ENCODE data around the gene PSMD2. TPM values are rescaled to one million over a fixed set of nuclear protein-coding genes. Genes with fewer than 3 reads are reported as not detected.

PSMD2 gene
- total RNA-seq, 1 experiment from 2014 or later: 344 TPM

DNA sequence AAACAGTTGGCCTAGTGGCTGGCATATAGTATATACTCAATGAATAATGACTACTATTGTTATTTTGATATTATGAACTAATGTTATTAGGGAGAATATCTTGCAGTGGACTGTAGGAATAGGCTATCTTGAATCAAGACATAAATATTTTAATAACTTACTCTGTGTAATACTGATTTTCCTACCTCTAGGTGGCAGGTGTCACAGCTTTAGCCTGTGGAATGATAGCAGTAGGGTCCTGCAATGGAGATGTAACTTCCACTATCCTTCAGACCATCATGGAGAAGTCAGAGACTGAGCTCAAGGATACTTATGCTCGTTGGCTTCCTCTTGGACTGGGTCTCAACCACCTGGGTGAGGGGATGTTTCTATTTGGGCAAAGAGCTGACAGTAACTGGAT lies 6.5 kb downstream of the PSMD2 start:
- no peak overlapping the region for H4K8ac ChIP-seq (replicated peaks; ENCODE audit: insufficient read length, low read depth, low read length)
- H3K9ac ChIP-seq (ENCODE audit: extremely low read depth, insufficient read length, low read length): no peak overlapping the region
- H3K23ac ChIP-seq (ENCODE audit: insufficient read length, low read depth, low read length): no peak overlapping the region
- no peak overlapping the region for H3K14ac ChIP-seq (ENCODE audit: insufficient read depth, low read length)
- no peaks in the 10 kb centered on the region for H3K4me1 ChIP-seq (ENCODE audit: insufficient read depth, low read length)
- no peak overlapping the region for H2BK20ac ChIP-seq (ENCODE audit: low read depth, low read length, poor library complexity, severe bottlenecking)
- H3K4ac ChIP-seq (ENCODE audit: low read depth, low read length): no peak overlapping the region
- H3K23me2 ChIP-seq (ENCODE audit: insufficient read length, low read depth, low read length, poor library complexity, severe bottlenecking): no peaks in the 10 kb centered on the region
- H3K27ac ChIP-seq (ENCODE audit: insufficient read length, low read depth, low read length): no peak overlapping the region
- Mint-ChIP-seq H3K9me3 (no peaks in the 10 kb centered on the region; a peak in 1 of 5 replicates), H3K27ac (no peak overlapping the region), H3K4me1 (peaks cover 0 to 1% of the 10 kb centered on the region in 2 experiments; a peak in 2 of 4 replicates), H3K4me3 (no peak overlapping the region), H3K27me3 (ENCODE audit: low read depth) (no peaks in the 10 kb centered on the region), H3K36me3 (ENCODE audit: insufficient read depth in 1 of 3, low read depth in 3 of 3) (peaks cover 77 to 95% (median 87%) of the 10 kb centered on the region in 3 experiments)
- peaks cover 2% of the 10 kb centered on the region for H4K20me1 ChIP-seq (ENCODE audit: control insufficient read depth, insufficient read depth, insufficient read length)
- H2AK5ac ChIP-seq (ENCODE audit: insufficient read length, low read length): no peak overlapping the region
- no peak overlapping the region for H3K18ac ChIP-seq (ENCODE audit: insufficient read length, low read depth, low read length)
- no peak overlapping the region for H4K5ac ChIP-seq (ENCODE audit: insufficient read length, low read depth, low read length)
- no peak overlapping the region for H4K91ac ChIP-seq (ENCODE audit: insufficient read length, low read depth, low read length)
- H3K79me2 ChIP-seq (ENCODE audit: insufficient read depth, low read length): no peaks in the 10 kb centered on the region
- H2BK15ac ChIP-seq (ENCODE audit: low read depth, low read length): no peak overlapping the region
- H3T11ph ChIP-seq (ENCODE audit: low read length): no peak overlapping the region
- no peak overlapping the region for H3K4me2 ChIP-seq (ENCODE audit: insufficient read depth, insufficient read length, low read length)
- no peak overlapping the region for H2BK12ac ChIP-seq (ENCODE audit: insufficient read length, low read depth, low read length)
- DNase-seq: no peak
- no peak overlapping the region for H3K56ac ChIP-seq (ENCODE audit: insufficient read length, low read depth, low read length)
- WGBS (ENCODE audit: extremely low coverage, insufficient read length, low lambda C conversion rate): no CpG with 5 or more reads among the region's 1 CpG
- no peak overlapping the region for H2AFZ ChIP-seq (ENCODE audit: low read length)
- no peak overlapping the region for H2BK120ac ChIP-seq (ENCODE audit: low read depth, low read length, poor library complexity, severe bottlenecking)
- H3K79me1 ChIP-seq (ENCODE audit: insufficient read depth, low read depth, low read length, poor library complexity, severe bottlenecking): no peaks in the 10 kb centered on the region
- no peaks in the 10 kb centered on the region for H3K27me3 ChIP-seq (ENCODE audit: insufficient read depth, low read length)
- TF ChIP-seq, protein P1, sequence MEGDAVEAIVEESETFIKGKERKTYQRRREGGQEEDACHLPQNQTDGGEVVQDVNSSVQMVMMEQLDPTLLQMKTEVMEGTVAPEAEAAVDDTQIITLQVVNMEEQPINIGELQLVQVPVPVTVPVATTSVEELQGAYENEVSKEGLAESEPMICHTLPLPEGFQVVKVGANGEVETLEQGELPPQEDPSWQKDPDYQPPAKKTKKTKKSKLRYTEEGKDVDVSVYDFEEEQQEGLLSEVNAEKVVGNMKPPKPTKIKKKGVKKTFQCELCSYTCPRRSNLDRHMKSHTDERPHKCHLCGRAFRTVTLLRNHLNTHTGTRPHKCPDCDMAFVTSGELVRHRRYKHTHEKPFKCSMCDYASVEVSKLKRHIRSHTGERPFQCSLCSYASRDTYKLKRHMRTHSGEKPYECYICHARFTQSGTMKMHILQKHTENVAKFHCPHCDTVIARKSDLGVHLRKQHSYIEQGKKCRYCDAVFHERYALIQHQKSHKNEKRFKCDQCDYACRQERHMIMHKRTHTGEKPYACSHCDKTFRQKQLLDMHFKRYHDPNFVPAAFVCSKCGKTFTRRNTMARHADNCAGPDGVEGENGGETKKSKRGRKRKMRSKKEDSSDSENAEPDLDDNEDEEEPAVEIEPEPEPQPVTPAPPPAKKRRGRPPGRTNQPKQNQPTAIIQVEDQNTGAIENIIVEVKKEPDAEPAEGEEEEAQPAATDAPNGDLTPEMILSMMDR (conservative IDR thresholded peaks at IDR 0.05): peak; percentile 54
- H2BK5ac ChIP-seq (ENCODE audit: insufficient read length, low read length): no peak overlapping the region
- H3K9me3 ChIP-seq (ENCODE audit: control insufficient read depth, low read depth, low read length): no peaks in the 10 kb centered on the region
